Choroid plexus epithelial cell (primary cell): Measurements from ENCODE around the gene EXOC4.

Experiments
- DNase-seq: peaks from one replicate; pipeline ENCODE4 v3.0.0-alpha.2; 2010; ENCODE audit warnings: low read depth
- H3K4me3 ChIP-seq: 2 replicates; pipeline ENCODE4 v1.5.1; 2011; ENCODE audit warnings: low read depth, mild to moderate bottlenecking, control low read depth, low read length, moderate library complexity
- TF ChIP-seq, protein P1 (sequence below): conservative IDR thresholded peaks from 2 replicates; pipeline ENCODE4 v1.5.1; 2011; ENCODE audit warnings: low read depth, mild to moderate bottlenecking, control low read depth, inconsistent platforms, low read length, moderate library complexity

EXOC4 gene

DNA sequence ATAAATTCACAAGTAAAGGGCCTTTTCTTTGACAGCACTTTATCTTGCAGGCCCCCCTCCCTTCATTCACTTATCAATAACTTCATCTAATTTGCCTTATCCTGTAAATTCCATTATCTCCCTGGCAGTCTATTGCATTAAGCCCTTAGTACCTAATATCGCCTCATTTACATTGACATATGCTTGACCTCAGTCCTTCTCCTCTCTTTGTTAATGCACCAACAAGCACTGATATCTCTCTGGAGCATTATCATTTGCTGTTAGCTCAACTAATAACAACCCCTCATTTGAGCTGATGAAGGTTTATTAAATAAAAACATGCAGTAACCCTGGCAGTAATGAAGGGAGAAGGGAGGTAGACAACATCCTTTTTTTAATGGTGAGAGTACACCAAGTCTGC lies 46.8 kb downstream of the EXOC4 start:
- H3K4me3 ChIP-seq: no peak overlapping the region
- TF ChIP-seq, protein P1, sequence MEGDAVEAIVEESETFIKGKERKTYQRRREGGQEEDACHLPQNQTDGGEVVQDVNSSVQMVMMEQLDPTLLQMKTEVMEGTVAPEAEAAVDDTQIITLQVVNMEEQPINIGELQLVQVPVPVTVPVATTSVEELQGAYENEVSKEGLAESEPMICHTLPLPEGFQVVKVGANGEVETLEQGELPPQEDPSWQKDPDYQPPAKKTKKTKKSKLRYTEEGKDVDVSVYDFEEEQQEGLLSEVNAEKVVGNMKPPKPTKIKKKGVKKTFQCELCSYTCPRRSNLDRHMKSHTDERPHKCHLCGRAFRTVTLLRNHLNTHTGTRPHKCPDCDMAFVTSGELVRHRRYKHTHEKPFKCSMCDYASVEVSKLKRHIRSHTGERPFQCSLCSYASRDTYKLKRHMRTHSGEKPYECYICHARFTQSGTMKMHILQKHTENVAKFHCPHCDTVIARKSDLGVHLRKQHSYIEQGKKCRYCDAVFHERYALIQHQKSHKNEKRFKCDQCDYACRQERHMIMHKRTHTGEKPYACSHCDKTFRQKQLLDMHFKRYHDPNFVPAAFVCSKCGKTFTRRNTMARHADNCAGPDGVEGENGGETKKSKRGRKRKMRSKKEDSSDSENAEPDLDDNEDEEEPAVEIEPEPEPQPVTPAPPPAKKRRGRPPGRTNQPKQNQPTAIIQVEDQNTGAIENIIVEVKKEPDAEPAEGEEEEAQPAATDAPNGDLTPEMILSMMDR: no peak
- no peak for DNase-seq

DNA sequence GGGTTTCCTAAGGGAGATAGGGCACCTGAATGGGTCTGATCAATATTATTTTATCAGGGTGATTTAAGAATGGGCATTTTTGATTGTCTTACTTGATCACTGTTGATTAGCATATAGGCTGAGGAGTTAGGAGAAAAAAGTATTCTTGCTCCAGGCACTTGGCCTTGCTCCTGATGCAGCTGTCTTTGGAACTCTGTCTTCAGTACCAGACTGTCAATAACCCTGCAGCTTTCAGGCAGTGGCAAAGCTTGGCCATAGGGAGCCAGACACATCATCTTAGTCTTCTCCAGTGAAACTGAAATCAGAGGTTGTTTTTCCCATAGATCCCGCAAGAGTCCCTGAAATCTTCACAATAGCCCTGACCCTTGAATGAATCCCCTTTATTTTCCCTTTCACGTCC lies 47.2 kb downstream of the EXOC4 start:
- TF ChIP-seq, protein P1: no peak
- DNase-seq: no peak
- no peak overlapping the region for H3K4me3 ChIP-seq

DNA sequence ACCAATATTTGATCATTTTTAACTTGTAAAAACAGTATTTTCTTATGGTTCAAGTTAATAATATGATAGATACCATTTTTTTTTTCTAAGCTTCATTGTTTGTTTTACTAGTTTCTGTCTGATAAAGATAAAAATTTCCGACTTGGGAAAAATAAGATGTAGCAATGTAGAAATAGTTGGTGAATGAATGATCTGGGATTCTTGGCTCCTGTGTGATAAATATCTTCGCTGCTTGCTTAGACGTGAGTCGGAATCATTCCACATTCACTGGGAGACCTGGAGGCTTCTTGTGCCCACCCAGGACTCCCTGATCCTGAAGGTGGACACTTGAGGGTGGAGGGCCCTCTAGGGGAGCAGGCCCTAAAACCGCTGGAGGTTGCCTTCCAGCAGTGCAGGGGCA lies 47.9 kb downstream of the EXOC4 start:
- TF ChIP-seq, protein P1: no peak
- no peak overlapping the region for H3K4me3 ChIP-seq
- DNase-seq: peak; percentile 40

DNA sequence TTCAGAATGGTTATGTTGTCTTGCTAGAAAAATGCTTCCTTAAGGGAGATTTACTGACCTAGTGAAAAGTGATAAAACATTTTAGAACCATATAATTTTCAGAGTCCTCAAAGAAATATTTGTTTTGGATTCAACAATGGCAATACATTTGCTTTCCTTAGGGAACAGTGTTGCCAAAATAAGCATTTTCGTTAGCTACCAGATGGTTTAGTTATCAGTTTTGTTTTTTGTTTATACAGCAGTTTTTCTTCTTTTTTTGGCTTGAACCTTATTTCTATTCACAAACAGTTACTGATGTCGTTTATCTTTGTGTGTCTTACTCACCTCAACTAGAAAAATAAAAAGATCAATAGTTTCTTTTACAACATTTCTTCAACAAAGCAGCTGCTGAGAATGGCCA lies 48.6 kb downstream of the EXOC4 start:
- TF ChIP-seq, protein P1: no peak
- DNase-seq: peak; percentile 8
- H3K4me3 ChIP-seq: no peak overlapping the region

DNA sequence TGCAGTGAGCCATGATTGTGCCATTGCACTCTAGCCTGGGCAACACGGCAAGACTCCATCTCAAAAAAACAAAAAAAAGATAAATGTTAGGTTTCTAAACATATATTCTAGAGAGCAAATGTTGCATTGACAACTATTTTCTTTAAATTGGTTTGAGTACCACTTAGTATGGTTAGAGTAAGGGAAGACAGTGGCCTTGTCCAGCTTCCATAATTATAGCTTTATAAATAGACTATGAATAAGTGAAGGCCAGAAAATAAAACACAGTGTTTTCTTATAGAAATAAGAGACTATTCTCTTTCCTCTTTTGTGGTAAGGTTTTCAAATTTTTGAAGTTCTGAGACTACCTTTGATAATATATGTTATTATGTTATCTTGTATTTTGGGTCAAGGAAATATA lies 50.5 kb downstream of the EXOC4 start:
- DNase-seq: no peak
- TF ChIP-seq, protein P1: no peak
- no peak overlapping the region for H3K4me3 ChIP-seq

DNA sequence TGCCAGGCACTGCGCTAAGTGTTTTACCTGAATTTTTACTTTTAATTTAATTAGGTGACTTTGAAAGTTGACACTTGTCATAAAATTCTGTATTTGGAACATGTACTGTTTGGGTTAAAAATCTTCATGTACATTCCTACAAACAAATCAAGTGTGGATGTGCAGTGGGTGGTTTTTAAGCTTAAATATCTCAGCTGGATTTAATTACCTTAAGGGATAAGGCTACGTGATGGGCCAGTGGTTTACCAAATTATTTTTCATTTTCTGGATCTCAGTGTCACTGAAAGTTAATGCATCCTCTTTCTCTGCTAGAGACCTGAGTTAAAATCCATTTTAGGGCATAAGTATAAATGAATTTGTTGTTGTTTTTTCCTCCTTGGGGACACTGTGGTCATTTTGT lies 51.1 kb downstream of the EXOC4 start:
- H3K4me3 ChIP-seq: no peak overlapping the region
- no peak for DNase-seq
- TF ChIP-seq, protein P1: no peak

DNA sequence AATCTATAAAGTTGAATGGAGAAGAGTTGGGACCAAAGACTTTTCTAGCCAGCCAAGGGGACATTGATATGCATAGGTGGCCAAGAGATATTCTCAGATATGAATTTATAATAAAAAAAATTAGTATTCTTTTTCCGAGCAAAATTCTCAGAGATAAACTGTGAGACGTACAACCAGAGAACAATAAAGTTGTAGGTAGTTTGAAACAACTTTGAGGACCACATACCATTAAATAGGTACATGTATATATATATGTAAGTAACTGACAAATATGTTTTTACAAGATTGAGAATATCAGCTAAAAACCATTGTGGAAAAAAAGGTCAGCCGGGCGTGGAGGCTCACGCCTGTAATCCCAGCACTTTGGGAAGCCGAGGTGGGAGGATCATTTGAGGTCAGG lies 56.5 kb downstream of the EXOC4 start:
- DNase-seq: no peak
- TF ChIP-seq, protein P1: no peak

More for the DNA sequence above, 56.5 kb downstream of the EXOC4 start:
- H3K4me3 ChIP-seq: no peak overlapping the region
